Stimulated activated effector memory CD8-positive, alpha-beta T cell treated with anti-CD3 and anti-CD28 coated beads, Interleukin-12 subunit alpha, Interleukin-12 subunit beta, amount 100 ng/mL, for 72 hours (primary cell): Measurements from ENCODE around the gene KISS1R.
A peak's percentile ranks its signal among the peaks of the same experiment; 100 is the strongest.
"Not testable (repeated sequence)": the region's sequence is repeated elsewhere in the genome, so short reads cannot be mapped to it uniquely, and the experiment has no call there.

Experiments used
- ATAC-seq: fragments of 150-1000 bp; cut with Tn5 transposase; 2 replicates; pipeline ENCODE4 v1.10.0; 2021
- DNase-seq, 2 donors: peaks; one replicate each; pipeline ENCODE4 v3.0.0; 2021 to 2022; ENCODE audit warnings: low spot score in 2 of 2
- H3K27ac Mint-ChIP-seq: one replicate; pipeline ENCODE4 v1.8.0; 2022; ENCODE audit warnings: mild to moderate bottlenecking, mixed read lengths
- H3K36me3 Mint-ChIP-seq: one replicate; pipeline ENCODE4 v1.8.0; 2022; ENCODE audit warnings: mild to moderate bottlenecking, mixed read lengths
- H3K4me1 Mint-ChIP-seq: one replicate; pipeline ENCODE4 v1.8.0; 2022; ENCODE audit warnings: mixed read lengths
- H3K4me3 Mint-ChIP-seq: one replicate; pipeline ENCODE4 v1.8.0; 2022; ENCODE audit warnings: mild to moderate bottlenecking, mixed read lengths
- H3K9me3 Mint-ChIP-seq: one replicate; pipeline ENCODE4 v1.8.0; 2022; ENCODE audit warnings: mixed read lengths

The KISS1R gene

GRCh38 chr19:877992-878660, 39.0 kb upstream of the KISS1R start:
- H3K4me1 Mint-ChIP-seq, ATAC-seq: not testable (repeated sequence)

DNA sequence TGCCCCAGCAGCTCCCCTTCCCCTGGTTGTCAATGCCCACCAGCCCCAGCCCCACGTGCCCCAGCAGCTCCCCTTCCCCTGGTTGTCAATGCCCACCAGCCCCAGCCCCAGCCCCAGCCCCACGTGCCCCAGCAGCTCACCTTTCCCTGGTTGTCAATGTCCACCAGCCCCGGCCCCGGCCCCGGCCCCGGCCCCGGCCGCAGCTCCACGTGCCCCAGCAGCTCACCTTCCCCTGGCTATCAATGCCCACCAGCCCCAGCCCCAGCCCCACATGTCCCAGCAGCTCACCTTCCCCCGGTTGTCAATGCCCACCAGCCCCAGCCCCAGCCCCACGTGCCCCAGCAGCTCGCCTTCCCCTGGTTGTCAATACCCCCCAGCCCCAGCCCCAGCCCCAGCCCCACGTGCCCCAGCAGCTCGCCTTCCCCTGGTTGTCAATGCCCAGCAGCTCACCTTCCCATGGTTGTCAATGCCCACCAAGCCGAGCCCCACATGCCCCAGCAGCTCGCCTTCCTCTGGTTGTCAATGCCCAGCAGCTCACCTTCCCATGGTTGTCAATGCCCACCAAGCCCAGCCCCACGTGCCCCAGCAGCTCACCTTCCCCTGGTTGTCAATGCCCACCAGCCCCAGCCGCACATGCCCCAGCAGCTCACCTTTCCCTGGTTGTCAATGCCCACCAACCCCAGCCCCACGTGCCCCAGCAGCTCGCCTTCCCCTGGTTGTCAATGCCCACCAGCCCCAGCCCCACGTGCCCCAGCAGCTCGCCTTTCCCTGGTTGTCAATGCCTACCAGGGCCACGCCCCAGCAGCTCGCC, 38.2 kb upstream of the KISS1R start:
- Mint-ChIP-seq H3K27ac (peak overlapping the region; percentile 64), H3K36me3 (peaks cover 33% of the 10 kb centered on the region)
- ATAC-seq, H3K9me3 Mint-ChIP-seq, DNase-seq, H3K4me1 Mint-ChIP-seq, H3K4me3 Mint-ChIP-seq: not testable (repeated sequence)

More at GRCh38 chr19:877992-878660, 39.0 kb upstream of the KISS1R start:
- not testable (repeated sequence) for H3K9me3 Mint-ChIP-seq, H3K4me3 Mint-ChIP-seq, DNase-seq, H3K27ac Mint-ChIP-seq
- H3K36me3 Mint-ChIP-seq, result peaks cover 31% of the 10 kb centered on the region

- Mint-ChIP-seq H3K9me3 (no peaks in the 10 kb centered on the region), H3K36me3 (peaks cover 32% of the 10 kb centered on the region), H3K27ac (no peak overlapping the region), H3K4me1 (no peaks in the 10 kb centered on the region), H3K4me3 (no peak overlapping the region)
- DNase-seq (no peak), ATAC-seq (no peak)
Measured at GRCh38 chr19:879711-880438, 37.3 kb upstream of the KISS1R start.

GRCh38 chr19:881385-882071, 35.6 kb upstream of the KISS1R start:
- H3K9me3 Mint-ChIP-seq, result no peaks in the 10 kb centered on the region

GRCh38 chr19:882871-883497, 34.1 kb upstream of the KISS1R start:
- H3K4me3 Mint-ChIP-seq, result no peak overlapping the region

More at GRCh38 chr19:881385-882071, 35.6 kb upstream of the KISS1R start:
- H3K27ac Mint-ChIP-seq, result no peak overlapping the region
- no peaks in the 10 kb centered on the region for H3K4me1 Mint-ChIP-seq
- H3K4me3 Mint-ChIP-seq, result no peak overlapping the region
- ATAC-seq (no peak), DNase-seq (no peak)
- H3K36me3 Mint-ChIP-seq, result peaks cover 31% of the 10 kb centered on the region

GRCh38 chr19:883661-884211, 33.4 kb upstream of the KISS1R start:
- ATAC-seq (no peak), DNase-seq (no peak)
- Mint-ChIP-seq H3K36me3 (peaks cover 47% of the 10 kb centered on the region), H3K4me1 (no peaks in the 10 kb centered on the region), H3K9me3 (no peaks in the 10 kb centered on the region), H3K4me3 (no peak overlapping the region), H3K27ac (no peak overlapping the region)

More at GRCh38 chr19:882871-883497, 34.1 kb upstream of the KISS1R start:
- Mint-ChIP-seq H3K36me3 (peaks cover 46% of the 10 kb centered on the region), H3K27ac (no peak overlapping the region), H3K4me1 (no peaks in the 10 kb centered on the region), H3K9me3 (no peaks in the 10 kb centered on the region)
- ATAC-seq (no peak), DNase-seq (no peak)

- H3K4me3 Mint-ChIP-seq, result no peak overlapping the region
- H3K4me1 Mint-ChIP-seq, result no peaks in the 10 kb centered on the region
- no peak overlapping the region for H3K27ac Mint-ChIP-seq
- DNase-seq, result no peak
- no peaks in the 10 kb centered on the region for H3K9me3 Mint-ChIP-seq
- H3K36me3 Mint-ChIP-seq, result peaks cover 56% of the 10 kb centered on the region
- no peak for ATAC-seq
Measured at GRCh38 chr19:884420-885211, 32.5 kb upstream of the KISS1R start.

DNA sequence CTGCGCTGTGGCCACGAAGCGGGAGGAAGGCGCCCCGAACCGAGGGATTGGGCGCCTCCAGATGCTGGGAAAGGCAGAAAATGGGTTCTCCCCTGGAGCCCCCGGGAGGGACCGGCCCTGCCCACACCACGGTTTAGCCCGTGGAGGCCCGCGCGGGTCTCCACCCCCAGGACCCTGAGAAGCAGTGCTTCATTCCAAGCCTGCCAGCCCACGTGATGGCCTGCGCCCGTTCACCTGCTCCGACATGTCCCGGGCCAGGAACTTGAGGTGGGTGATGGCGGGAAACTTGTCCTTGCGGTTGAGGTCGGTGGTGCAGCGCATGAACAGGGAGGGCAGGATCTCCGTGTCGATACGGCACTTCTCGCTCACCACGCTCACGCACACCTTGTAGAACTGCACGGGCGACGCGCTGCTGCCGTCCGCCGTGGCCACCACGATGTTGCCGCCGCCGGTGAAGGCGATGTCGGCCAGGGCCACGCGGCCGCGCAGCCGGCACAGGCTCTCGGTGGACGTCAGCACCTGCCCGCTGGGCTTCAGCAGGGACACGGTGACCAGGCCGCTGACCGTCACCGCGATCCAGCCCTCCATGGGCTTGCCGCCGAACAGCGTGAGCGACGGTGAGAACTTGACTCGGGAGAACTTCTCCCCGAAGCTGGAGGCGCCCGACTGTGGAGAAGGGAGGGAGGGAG, 31.5 kb upstream of the KISS1R start:
- H3K27ac Mint-ChIP-seq, result no peak overlapping the region
- H3K36me3 Mint-ChIP-seq, result peaks cover 61% of the 10 kb centered on the region

DNA sequence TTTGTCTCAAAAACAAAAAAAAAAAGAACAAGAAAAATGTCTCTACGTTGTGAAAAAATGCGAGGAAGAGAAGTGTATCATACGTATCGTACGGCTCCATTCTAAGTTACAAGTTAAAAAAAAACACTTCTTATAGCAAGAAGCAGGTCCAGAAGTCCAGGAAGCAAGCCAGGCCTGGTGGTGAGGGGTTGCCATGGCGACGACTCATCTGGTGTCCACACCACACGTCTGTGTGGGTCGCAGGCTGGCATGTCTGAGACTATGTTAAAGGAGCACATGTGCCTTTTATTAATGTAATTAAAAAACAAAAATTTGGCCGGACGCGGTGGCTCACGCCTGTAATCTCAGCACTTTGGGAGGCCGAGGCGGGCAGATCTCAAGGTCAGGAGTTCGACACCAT, 30.1 kb upstream of the KISS1R start:
- Mint-ChIP-seq H3K27ac (no peak overlapping the region), H3K4me3 (no peak overlapping the region)
- no peak for DNase-seq

More for the DNA sequence above, 31.5 kb upstream of the KISS1R start:
- no peaks in the 10 kb centered on the region for H3K4me1 Mint-ChIP-seq
- DNase-seq (no peak), ATAC-seq (no peak)
- no peaks in the 10 kb centered on the region for H3K9me3 Mint-ChIP-seq
- H3K4me3 Mint-ChIP-seq, result no peak overlapping the region

DNA sequence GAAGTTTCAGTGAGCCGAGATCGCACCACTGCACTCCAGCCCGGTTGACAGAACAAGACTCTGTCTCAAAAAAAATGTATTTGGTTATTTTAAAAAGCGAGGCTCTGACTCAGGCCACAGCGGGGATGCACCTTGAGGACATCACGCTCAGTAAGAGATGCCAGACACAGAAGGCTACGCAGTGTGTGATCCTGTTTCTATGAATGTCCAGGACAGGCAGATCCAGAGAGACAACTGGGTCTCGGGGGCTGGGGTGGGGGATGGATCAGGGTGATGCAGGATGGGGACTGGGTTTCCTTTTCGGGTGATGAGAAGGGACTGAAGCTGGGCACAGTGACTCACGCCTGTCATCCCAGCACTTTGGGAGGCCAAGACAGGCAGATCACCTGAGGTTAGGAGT, 29.5 kb upstream of the KISS1R start:
- Mint-ChIP-seq H3K27ac (no peak overlapping the region), H3K4me3 (no peak overlapping the region), H3K9me3 (no peaks in the 10 kb centered on the region), H3K36me3 (peaks cover 57% of the 10 kb centered on the region), H3K4me1 (peaks cover 13% of the 10 kb centered on the region)
- ATAC-seq (no peak), DNase-seq (no peak)

More for the DNA sequence above, 30.1 kb upstream of the KISS1R start:
- Mint-ChIP-seq H3K4me1 (peaks cover 9% of the 10 kb centered on the region), H3K9me3 (no peaks in the 10 kb centered on the region), H3K36me3 (peaks cover 60% of the 10 kb centered on the region)
- ATAC-seq, result no peak

DNA sequence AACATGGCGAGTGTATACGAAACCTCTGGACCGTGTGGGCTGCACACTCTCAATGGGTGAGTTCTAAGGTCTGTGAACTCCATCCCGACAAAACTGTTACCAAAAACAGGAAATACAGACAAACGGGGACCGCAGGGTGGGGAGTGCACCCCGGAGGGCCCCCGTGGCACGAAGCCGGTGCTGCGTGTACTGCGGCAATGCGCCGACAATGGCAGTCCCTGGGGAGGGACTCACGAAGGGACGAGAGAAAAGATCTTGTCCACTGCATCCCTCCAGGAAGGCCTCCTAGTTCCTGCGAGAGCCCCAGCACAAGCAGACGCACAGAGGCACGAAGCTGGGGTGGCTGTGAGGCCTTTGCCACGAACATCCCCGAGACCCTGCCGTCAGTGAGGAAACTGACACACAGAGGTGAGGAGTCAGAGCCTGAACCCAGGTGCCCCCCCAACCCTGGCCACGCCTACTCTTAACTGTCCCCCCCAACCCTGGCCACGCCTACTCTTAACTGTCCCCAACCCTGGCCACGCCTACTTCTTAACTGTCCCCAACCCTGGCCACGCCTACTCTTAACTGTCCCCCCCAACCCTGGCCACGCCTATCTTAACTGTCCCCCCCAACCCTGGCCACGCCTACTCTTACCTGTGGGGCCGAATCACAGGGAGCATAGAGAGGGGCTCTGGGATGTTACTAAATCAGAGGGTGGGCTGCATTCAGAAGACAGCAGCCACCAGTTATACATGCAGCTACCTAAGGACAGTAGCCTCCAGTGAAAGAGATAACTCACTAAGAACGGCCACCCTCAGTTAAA, 28.4 kb upstream of the KISS1R start:
- peaks cover 19% of the 10 kb centered on the region for H3K4me1 Mint-ChIP-seq
- no peak overlapping the region for H3K4me3 Mint-ChIP-seq
- no peak for DNase-seq
- H3K9me3 Mint-ChIP-seq, result no peaks in the 10 kb centered on the region
- H3K36me3 Mint-ChIP-seq, result peaks cover 61% of the 10 kb centered on the region
- no peak overlapping the region for H3K27ac Mint-ChIP-seq
- ATAC-seq, result no peak

DNA sequence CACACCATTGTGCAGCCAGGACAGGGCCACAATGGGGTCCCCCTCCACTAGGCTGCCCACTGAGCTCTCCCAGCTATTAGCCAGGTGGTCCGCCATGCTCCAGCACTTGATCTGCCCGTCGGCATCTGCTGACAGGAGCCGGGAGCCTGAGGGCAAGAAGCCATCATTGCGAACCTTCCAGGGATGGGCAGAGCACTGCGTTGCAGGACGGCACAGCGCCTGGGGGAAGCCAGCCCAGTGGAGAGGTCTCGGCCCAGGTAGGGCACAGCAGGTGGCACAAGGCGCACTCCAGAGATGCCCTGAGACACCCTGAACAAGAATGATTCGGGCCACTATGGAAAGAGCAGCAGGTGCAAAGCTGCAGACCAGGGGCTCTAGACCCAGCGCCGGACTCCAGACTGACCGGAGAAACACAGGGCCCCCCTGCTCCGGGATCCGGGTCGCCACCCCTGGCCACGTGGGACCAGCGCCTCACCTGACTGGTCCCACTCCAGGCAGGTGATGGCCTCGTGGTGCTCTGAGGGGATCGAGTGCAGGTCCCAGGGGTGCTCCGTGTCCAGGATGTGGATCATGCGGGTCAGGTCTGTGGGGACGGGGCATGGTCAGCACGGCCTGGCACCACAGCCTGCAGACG, 27.4 kb upstream of the KISS1R start:
- no peak overlapping the region for H3K27ac Mint-ChIP-seq
- H3K9me3 Mint-ChIP-seq, result no peaks in the 10 kb centered on the region
- no peak overlapping the region for H3K4me3 Mint-ChIP-seq
- H3K36me3 Mint-ChIP-seq, result peaks cover 68% of the 10 kb centered on the region
- ATAC-seq (no peak), DNase-seq (no peak)
- peaks cover 19% of the 10 kb centered on the region for H3K4me1 Mint-ChIP-seq
